OCI-LY1 (cell line): ENCODE measurements around the gene MARCHF9.

Source experiments
- H2AFZ ChIP-seq: fragments of 200-600 bp; sonication (generic), shearing (Covaris generic); 2 replicates; pipeline ENCODE4 v1.6.0; 2014; ENCODE audit warnings: antibody characterized with exemption, mild to moderate bottlenecking, low read length
- H3F3A ChIP-seq: fragments of 200-600 bp; sonication (generic), shearing (Covaris generic); 2 replicates; pipeline ENCODE4 v1.6.0; 2014; ENCODE audit warnings: mild to moderate bottlenecking, antibody characterized with exemption, low read length, moderate library complexity; ENCODE audit not compliant: insufficient read depth
- H3K27ac ChIP-seq: fragments of 200-600 bp; sonication (generic); 2 replicates; pipeline ENCODE4 v1.5.1; 2014; ENCODE audit warnings: low read length, mixed run types, mild to moderate bottlenecking, low read depth; ENCODE audit not compliant: poor library complexity, severe bottlenecking
- H3K27me3 ChIP-seq: fragments of 200-600 bp; sonication (generic); 2 replicates; pipeline ENCODE4 v1.6.0; 2014; ENCODE audit warnings: antibody characterized with exemption, mild to moderate bottlenecking, low read length, moderate library complexity; ENCODE audit not compliant: insufficient read depth
- H3K36me3 ChIP-seq: fragments of 200-600 bp; sonication (generic); 2 replicates; pipeline ENCODE4 v1.6.1; 2014; ENCODE audit warnings: mild to moderate bottlenecking, antibody characterized with exemption, low read length, moderate library complexity, mixed read lengths; ENCODE audit not compliant: insufficient read depth
- H3K4me1 ChIP-seq: fragments of 200-600 bp; sonication (generic); 2 replicates; pipeline ENCODE4 v1.5.1; 2014; ENCODE audit warnings: mild to moderate bottlenecking, low read length, moderate library complexity; ENCODE audit not compliant: insufficient read depth, severe bottlenecking
- H3K4me2 ChIP-seq: fragments of 200-600 bp; sonication (generic), shearing (Covaris generic); 2 replicates; pipeline ENCODE4 v1.6.1; 2014; ENCODE audit warnings: low read length
- H3K4me3 ChIP-seq: fragments of 200-600 bp; sonication (generic); 2 replicates; pipeline ENCODE4 v1.5.1; 2014; ENCODE audit warnings: low read length, low read depth, mild to moderate bottlenecking, mixed read lengths; ENCODE audit not compliant: poor library complexity, severe bottlenecking
- H3K79me2 ChIP-seq: fragments of 200-600 bp; shearing (Covaris generic); 2 replicates; pipeline ENCODE4 v1.6.1; 2016; ENCODE audit warnings: mixed run types, low read length, mixed read lengths; ENCODE audit not compliant: insufficient read depth
- H3K9ac ChIP-seq: fragments of 200-600 bp; sonication (generic), shearing (Covaris generic); 2 replicates; pipeline ENCODE4 v1.6.1; 2014; ENCODE audit warnings: mild to moderate bottlenecking, low read length, mixed read lengths
- H3K9me2 ChIP-seq: fragments of 200-600 bp; sonication (generic), shearing (Covaris generic); 2 replicates; pipeline ENCODE4 v1.6.1; 2014; ENCODE audit warnings: low read depth, mild to moderate bottlenecking, low read length, mixed read lengths
- H3K9me3 ChIP-seq: fragments of 200-600 bp; shearing (Covaris generic); 2 replicates; pipeline ENCODE4 v1.6.1; 2014; ENCODE audit warnings: low read length, mixed read lengths
- H4K20me1 ChIP-seq: fragments of 200-600 bp; sonication (generic), shearing (Covaris generic); 2 replicates; pipeline ENCODE4 v1.6.0; 2016; ENCODE audit warnings: mild to moderate bottlenecking, low read length; ENCODE audit not compliant: insufficient read depth
- CTCF ChIP-seq: fragments of 200-600 bp; sonication (generic), shearing (Covaris generic); IDR thresholded peaks from 2 replicates; pipeline ENCODE4 v1.5.1; 2017; ENCODE audit warnings: mild to moderate bottlenecking, antibody characterized with exemption, low read length, moderate library complexity, mixed read lengths
- EZH2 ChIP-seq: fragments of 200-600 bp; sonication (generic), shearing (Covaris generic); IDR thresholded peaks from 2 replicates; pipeline ENCODE4 v1.8.0; 2017; ENCODE audit warnings: borderline replicate concordance, mixed run types, mild to moderate bottlenecking, antibody characterized with exemption, low read length, moderate library complexity, mixed read lengths

The MARCHF9 gene

GRCh38 chr12:57802607-57803006 is 47.7 kb downstream of the MARCHF9 start:
- peaks cover 9% of the 10 kb centered on the region; the same call in 1 of the 2 replicates for H3K36me3 ChIP-seq
- H3K4me1 ChIP-seq = no peaks in the 10 kb centered on the region
- H3K9me3 ChIP-seq = no peaks in the 10 kb centered on the region
- no peak overlapping the region for H3K4me3 ChIP-seq
- no peak overlapping the region for H3K27ac ChIP-seq
- no peaks in the 10 kb centered on the region for H3K9me2 ChIP-seq
- H3K4me2 ChIP-seq = no peak overlapping the region
- no peak overlapping the region for H3K9ac ChIP-seq
- TF ChIP-seq CTCF = no peak
- TF ChIP-seq EZH2 = no peak
- no peaks in the 10 kb centered on the region for H3K27me3 ChIP-seq
- H3K79me2 ChIP-seq = no peaks in the 10 kb centered on the region
- no peaks in the 10 kb centered on the region for H3F3A ChIP-seq
- H4K20me1 ChIP-seq = no peaks in the 10 kb centered on the region
- H2AFZ ChIP-seq = no peak overlapping the region

- Histone ChIP-seq H3K4me3 (no peak overlapping the region), H3F3A (no peaks in the 10 kb centered on the region), H4K20me1 (no peaks in the 10 kb centered on the region), H3K9me3 (no peaks in the 10 kb centered on the region), H3K27ac (no peak overlapping the region), H3K4me1 (no peaks in the 10 kb centered on the region), H3K4me2 (no peak overlapping the region), H3K9me2 (no peaks in the 10 kb centered on the region), H3K27me3 (no peaks in the 10 kb centered on the region), H3K79me2 (no peaks in the 10 kb centered on the region), H3K9ac (no peak overlapping the region), H2AFZ (no peak overlapping the region), H3K36me3 (peaks cover 4% of the 10 kb centered on the region; the same call in 1 of the 2 replicates)
- TF ChIP-seq CTCF (peak; percentile 73), EZH2 (no peak)
These were observed 48.5 kb downstream of the MARCHF9 start for GRCh38 chr12:57803319-57803893.

GRCh38 chr12:57806677-57807076 is 51.8 kb downstream of the MARCHF9 start:
- no peak overlapping the region for H3K4me3 ChIP-seq
- H3K4me1 ChIP-seq = no peaks in the 10 kb centered on the region
- no peaks in the 10 kb centered on the region for H3K79me2 ChIP-seq
- no peaks in the 10 kb centered on the region for H3K9me3 ChIP-seq
- no peaks in the 10 kb centered on the region for H3K36me3 ChIP-seq
- H3K9me2 ChIP-seq = no peaks in the 10 kb centered on the region
- H3K27ac ChIP-seq = no peak overlapping the region
- H2AFZ ChIP-seq = no peak overlapping the region
- no peaks in the 10 kb centered on the region for H4K20me1 ChIP-seq
- no peak overlapping the region for H3K4me2 ChIP-seq
- TF ChIP-seq CTCF = no peak
- no peak for TF ChIP-seq EZH2
- H3K9ac ChIP-seq = no peak overlapping the region
- H3K27me3 ChIP-seq = no peaks in the 10 kb centered on the region
- H3F3A ChIP-seq = no peaks in the 10 kb centered on the region
